Lower leg skin (tissue), 4 donors: Measurements from ENCODE around the gene EMC10. TPM values are rescaled to one million over a fixed set of nuclear protein-coding genes. Genes with fewer than 3 reads are reported as not detected.

Source experiments
- DNase-seq, 2 donors: peaks; one replicate each; pipeline ENCODE4 v3.0.0-alpha.2; 2019; ENCODE audit warnings: low spot score in 2 of 2
- H3K4me3 ChIP-seq: fragments of 200-600 bp; sonication (generic); 2 replicates; pipeline ENCODE4 v1.5.1; 2017; ENCODE audit warnings: mild to moderate bottlenecking, low read depth; ENCODE audit not compliant: poor library complexity, severe bottlenecking
- CTCF ChIP-seq, 3 donors: fragments of 450-650 bp; IDR thresholded peaks; one replicate each; pipeline ENCODE4 v1.5.1; 2016; ENCODE audit warnings: antibody characterized with exemption in 3 of 3, mild to moderate bottlenecking in 3 of 3, moderate library complexity in 2 of 3
- POLR2A ChIP-seq, 2 donors: fragments of 450-650 bp; IDR thresholded peaks; one replicate each; pipeline ENCODE4 v1.6.1; 2016 to 2017; ENCODE audit warnings: antibody characterized with exemption in 2 of 2, mild to moderate bottlenecking in 1 of 2, moderate library complexity in 1 of 2
- WGBS, 2 donors: methylation state at CpG; one replicate each; pipeline ENCODE4 v1.1.5; 2018; 5-methylcytosine and 5-hydroxymethylcytosine counted together
- intact Hi-C: fragments of 100-400 bp; cut with DNase I; formaldehyde crosslinking; loops from one replicate; pipeline ENCODE4 v1.15.0; 2023; ENCODE audit warnings: low total_unique reads
- total RNA-seq, 4 donors: library from RNA; depleted of rRNA; stranded (reverse); fragments of >200 nt; gene quantifications; one replicate each; pipeline ENCODE4 v1.1.0, GENCODE V29; 2016

EMC10 gene
- total RNA-seq, 4 donors from 2014 or later: 35.1 to 93.5 (median 67.5) TPM

GRCh38 chr19:50486823-50487515, 10.7 kb downstream of the EMC10 start:
- TF ChIP-seq POLR2A (IDR thresholded peaks at IDR 0.05) (no peak), CTCF (IDR thresholded peaks at IDR 0.05) (no peak)
- intact Hi-C loops: no loop called here
- no peak overlapping the region for H3K4me3 ChIP-seq
- no peak for DNase-seq
- 69 to 70% methylated on average over 18 of the region's 18 CpGs for WGBS, 2 donors

- no peak for TF ChIP-seq CTCF (IDR thresholded peaks at IDR 0.05)
- TF ChIP-seq POLR2A (IDR thresholded peaks at IDR 0.05): no peak
- DNase-seq: no peak
- H3K4me3 ChIP-seq: no peak overlapping the region
- intact Hi-C loops: no loop called here
- 27 to 30% methylated on average over 13 of the region's 13 CpGs for WGBS, 2 donors
Observed at GRCh38 chr19:50488389-50489194, 12.3 kb downstream of the EMC10 start.

- 42 to 44% methylated on average over 24 of the region's 24 CpGs for WGBS, 2 donors
- no peak for TF ChIP-seq CTCF (IDR thresholded peaks at IDR 0.05)
- TF ChIP-seq POLR2A (IDR thresholded peaks at IDR 0.05): no peak
- no peak for DNase-seq
- no peak overlapping the region for H3K4me3 ChIP-seq
- intact Hi-C loops: no loop called here
Observed at GRCh38 chr19:50489461-50490011, 13.2 kb downstream of the EMC10 start.

- intact Hi-C loops: no loop called here
- no peak for DNase-seq
- TF ChIP-seq POLR2A (IDR thresholded peaks at IDR 0.05): no peak
- TF ChIP-seq CTCF (IDR thresholded peaks at IDR 0.05): no peak
- 93 to 95% methylated on average over 17 to 18 of the region's 18 CpGs for WGBS, 2 donors
- H3K4me3 ChIP-seq: no peak overlapping the region
Observed at GRCh38 chr19:50490411-50490811, 14.1 kb downstream of the EMC10 start.

- no peak for DNase-seq
- intact Hi-C loops: no loop called here
- H3K4me3 ChIP-seq: no peak overlapping the region
- TF ChIP-seq POLR2A (IDR thresholded peaks at IDR 0.05): no peak
- no peak for TF ChIP-seq CTCF (IDR thresholded peaks at IDR 0.05)
- 23 to 27% methylated on average over 26 of the region's 26 CpGs for WGBS, 2 donors
Observed at GRCh38 chr19:50490991-50491472, 14.7 kb downstream of the EMC10 start.
